Bone marrow (tissue), 2 donors: ENCODE data around the gene RAB11B.
"Not testable (repeated sequence)": the region's sequence is repeated elsewhere in the genome, so short reads cannot be mapped to it uniquely, and the experiment has no call there.

Source experiments
- DNase-seq, 2 donors: peaks; one replicate each; lab custom pipeline; 2025; lab: John Stamatoyannopoulos, UW

The RAB11B gene

GRCh38 chr19:8429044-8429443, 38.9 kb downstream of the RAB11B start:
- DNase-seq, result no peak

GRCh38 chr19:8429826-8430225, 39.7 kb downstream of the RAB11B start:
- DNase-seq, result no peak

DNA sequence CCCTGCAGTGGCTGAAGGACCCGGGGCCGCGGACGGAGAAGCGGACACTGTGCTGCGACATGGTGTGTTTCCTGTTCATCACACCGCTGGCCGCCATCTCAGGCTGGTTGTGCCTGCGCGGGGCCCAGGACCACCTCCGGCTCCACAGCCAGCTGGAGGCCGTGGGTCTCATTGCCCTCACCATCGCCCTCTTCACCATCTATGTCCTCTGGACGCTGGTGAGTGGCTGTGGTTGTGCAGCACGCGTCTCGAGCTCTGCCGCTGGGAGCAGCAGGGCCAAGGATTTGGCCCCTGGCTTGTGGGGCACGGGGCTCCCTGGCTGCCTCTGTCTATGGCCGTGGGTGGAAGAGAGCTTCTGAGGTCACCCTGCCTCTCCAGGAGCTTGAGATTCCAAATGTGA, 40.5 kb downstream of the RAB11B start:
- no peak for DNase-seq

DNA sequence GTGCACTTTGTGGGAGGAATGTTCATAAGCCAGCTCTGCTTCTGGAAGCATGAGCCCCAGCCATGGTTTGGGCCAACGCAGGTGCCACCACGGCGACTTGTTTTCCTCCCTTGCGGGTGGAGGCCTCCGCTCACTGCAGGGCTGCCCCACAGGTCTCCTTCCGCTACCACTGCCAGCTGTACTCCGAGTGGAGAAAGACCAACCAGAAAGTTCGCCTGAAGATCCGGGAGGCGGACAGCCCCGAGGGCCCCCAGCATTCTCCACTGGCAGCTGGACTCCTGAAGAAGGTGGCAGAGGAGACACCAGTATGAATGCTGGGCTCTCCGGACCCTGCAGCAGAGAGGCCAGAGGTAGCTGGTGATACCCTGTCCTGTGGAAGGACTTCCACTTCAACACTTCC, 48.1 kb downstream of the RAB11B start:
- DNase-seq, result no peak

GRCh38 chr19:8441725-8442544, 51.8 kb downstream of the RAB11B start:
- DNase-seq, result no peak

DNA sequence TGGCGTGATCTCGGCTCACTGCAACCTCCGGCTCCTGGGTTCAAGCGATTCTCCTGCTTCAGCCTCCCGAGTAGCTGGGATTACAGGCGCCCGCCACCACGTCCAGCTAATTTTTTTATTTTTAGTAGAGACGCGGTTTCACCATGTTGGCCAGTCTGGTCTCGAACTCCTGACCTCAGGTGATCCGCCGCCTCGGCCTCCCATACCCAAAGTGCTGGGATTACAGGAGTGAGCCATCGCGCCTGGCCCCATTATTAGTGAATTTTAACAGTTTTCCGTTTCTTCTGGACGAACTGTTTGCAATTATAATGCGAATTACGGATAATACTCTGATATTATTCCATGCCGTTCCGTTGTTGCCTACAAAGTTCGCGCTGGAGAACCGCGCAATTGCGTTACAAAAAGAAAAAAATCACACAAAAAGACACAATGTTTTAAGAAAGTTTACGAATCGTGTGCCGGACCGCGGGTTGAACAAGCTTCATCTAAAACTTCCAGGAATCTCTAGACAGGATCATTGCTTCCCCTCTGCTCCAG, 54.0 kb downstream of the RAB11B start:
- DNase-seq, result not testable (repeated sequence)

GRCh38 chr19:8444677-8445487, 54.7 kb downstream of the RAB11B start, which contains the start of gene HNRNPM:
Gene HNRNPM (plus strand): TSS chr19:8444975. CDS start chr19:8444999, 24 bp downstream.
- DNase-seq, result peak; percentile 96

DNA sequence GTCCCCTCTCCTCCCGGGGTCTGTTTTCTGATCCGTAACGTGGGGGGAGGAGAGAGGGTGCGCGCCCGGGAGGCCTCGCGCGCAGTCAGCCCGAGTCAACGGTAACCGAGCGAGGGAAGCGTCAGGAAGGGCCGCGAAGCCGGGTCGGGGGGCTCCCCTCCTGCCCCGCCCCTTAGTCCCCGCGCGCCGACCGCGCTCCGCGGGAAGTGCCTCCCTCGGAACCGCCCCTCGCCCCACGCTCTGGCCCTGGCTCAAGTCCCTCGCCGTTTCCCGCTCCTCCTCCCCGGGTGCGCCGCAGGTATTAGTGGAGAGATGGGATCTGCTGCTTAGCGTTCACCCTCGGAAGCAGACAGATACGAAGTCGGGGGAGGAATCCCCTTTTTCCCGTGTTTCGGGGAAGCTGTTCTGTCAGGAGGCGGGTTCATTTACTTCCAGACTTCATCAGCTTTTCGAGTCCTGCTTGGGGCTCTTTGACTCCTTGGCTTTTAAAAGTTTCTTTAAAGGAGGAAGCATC, 55.4 kb downstream of the RAB11B start:
- peak in 1 of 2 donors; percentile 18 for DNase-seq

DNA sequence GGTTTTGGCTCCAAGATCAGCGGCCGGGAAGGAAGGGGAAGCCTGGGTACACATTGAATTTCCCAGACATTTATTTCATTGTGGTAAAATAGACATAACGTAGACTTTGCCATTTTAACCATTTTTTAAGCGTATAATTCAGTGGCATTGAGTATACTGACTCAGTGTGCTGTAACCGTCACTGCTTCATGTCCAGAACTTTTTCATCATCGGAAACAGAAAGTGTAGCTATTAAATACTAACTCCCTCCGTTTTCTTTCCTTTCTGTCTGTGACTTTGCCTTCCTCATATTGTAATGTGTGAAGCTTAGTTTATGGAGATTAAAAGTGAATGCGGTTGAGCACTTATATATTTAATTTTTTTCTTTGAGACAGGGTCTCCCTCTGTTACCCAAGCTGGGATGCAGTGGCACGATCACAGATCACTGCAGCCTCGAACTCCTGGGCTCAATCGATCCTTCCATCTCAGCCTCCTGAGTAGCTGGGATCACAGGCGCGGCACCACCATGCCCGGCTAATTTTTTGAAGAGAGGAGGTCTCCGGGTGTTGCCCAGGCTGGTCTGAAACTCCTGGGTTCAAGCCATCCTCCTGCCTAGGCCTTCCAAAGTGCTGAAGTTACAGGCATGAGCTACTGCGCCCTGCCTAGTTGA, 56.0 kb downstream of the RAB11B start:
- no peak for DNase-seq

GRCh38 chr19:8449830-8450229, 59.7 kb downstream of the RAB11B start:
- no peak for DNase-seq

- no peak for DNase-seq
Measured at GRCh38 chr19:8451377-8451776, 61.2 kb downstream of the RAB11B start.

- no peak for DNase-seq
Measured at GRCh38 chr19:8451885-8452284, 61.7 kb downstream of the RAB11B start.

GRCh38 chr19:8452446-8453123, 62.4 kb downstream of the RAB11B start:
- no peak for DNase-seq

GRCh38 chr19:8453616-8454015, 63.5 kb downstream of the RAB11B start:
- DNase-seq, result no peak
